Stimulated activated naive CD4-positive, alpha-beta T cell (primary cell): ENCODE results near the gene ITGA11.

Source experiments
- DNase-seq, 6 experiments: peaks; one replicate each; lab custom pipeline; 2025; lab: John Stamatoyannopoulos, UW

Gene ITGA11

DNA sequence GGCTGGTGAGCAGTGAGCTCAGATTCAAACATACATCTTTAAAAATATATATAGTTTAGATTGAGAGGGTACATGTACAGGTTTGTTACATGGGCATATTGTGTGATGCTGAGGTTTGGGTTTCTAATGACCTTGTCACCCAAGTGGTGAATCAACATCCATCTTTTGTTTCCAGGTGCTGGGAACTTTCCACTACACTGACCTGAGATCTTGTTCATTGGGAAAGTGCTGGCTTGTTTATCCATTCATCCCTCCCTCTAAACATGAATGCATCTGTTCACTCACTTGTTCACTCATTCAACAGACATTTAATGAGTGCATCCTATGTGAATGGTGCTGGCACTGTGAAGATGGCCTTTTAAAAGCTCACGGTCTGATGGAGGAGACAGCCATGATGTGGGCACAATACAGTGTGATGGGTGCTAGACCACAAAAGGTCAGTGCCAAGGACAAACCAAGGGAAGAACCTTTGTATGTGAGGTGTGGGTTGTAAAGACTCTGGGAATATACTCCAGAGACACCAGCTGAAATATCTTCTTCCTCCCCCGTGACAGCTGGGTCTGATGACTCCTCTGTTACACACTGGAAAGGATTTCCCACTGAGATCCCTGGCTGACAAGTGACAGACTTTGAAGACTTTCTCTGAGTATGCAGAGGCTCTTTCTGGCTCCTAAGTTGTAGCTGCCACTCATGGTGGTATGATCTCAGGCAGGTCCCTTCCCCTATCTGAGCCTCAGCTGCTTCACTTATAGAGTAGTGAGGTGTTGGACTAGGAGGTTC is 16.2 kb upstream of the ITGA11 start:
- DNase-seq: no peak

DNA sequence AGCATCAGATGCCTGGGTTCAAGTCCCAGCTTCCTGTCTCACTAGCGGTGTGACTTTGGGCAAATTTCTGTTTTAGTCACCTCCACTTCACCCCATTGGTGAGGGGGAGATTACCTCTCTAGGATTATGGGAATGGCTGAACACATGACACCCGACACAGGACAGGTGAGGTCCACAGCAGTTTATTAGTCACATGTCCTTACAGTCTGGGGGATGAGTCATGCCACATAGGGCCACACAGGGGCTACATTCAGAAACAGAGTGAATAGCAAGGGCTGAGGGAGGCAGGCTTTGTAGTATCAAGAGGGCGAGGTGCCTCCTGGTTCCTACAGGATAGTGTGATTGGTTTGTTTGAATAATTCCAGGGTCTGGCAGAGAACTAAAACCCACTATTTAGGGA is 15.2 kb upstream of the ITGA11 start:
- no peak for DNase-seq

DNA sequence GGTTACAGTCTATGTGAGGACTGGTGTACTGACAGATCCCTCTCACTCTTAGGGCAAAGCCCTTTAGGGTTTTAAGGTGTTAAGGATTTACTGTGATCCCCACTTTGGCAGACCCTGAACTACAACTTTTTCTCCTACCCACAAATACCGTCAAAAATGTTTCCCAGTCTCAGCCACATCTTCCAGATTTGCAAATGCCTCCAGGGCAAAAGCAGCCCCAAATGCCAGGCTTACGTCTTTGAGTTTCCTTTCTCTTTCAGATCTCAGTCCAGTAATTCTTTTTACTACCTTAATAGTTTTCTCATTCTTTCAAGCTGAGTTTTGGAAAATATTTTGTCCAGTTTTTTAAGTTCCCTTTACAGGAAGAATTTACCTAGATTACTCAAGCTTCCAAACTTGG is 13.4 kb upstream of the ITGA11 start:
- no peak for DNase-seq

DNA sequence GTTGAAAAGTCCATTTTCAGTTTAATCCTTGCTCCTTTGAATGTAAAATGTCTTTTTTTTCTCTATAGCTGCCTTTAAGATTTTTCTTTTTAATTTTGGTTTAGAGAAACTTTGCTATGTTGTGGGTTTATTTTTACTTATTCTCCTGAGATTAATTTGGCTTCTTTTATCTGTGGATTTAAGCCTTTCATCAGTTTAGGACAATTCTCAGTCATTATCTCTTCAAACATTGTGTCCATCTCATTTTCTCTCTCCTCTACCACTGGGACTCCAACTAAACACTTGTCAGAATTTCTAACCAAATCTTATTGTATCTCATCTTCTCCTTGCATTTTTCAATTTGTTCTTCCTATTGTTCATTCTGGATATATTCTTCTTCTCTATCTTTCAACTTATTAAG is 12.4 kb upstream of the ITGA11 start:
- no peak for DNase-seq

DNA sequence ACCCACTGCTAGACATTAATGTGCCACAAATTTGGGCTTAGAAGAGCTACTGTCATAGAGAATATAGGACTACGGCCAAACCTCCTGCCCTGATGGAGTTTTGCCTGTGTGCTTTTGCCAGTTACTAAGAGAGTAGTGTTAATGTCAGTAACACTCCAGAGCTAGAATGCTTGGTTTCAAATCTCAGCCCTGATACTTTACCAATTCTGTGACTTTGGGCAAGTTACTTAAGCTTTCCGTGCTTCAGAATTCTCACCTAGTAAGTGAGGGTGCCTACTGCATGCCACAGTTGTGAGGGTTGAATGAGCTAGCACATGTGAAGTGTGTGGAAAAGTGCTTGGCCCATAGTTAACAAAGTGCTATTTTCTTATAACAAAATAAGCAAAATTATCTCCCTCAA is 10.9 kb upstream of the ITGA11 start:
- DNase-seq: no peak

DNA sequence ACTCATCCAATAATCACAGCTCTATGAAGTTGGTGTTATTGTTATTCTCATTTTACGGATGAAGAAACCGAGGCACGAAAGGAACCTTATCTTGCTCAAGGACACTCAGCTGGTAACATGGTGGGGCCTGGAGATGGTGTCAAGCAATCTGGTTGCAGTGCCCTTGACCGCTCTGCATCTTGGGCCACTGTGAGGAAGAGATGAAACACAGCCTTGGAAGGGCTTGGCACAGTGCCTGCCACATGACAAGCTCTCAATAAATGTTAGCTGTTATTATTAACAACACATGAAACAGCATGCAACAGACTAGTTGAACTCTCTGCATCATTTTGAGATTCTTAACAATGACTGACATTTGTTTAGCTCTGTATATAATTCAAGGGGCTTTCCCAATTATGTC is 10.1 kb upstream of the ITGA11 start:
- no peak for DNase-seq

DNA sequence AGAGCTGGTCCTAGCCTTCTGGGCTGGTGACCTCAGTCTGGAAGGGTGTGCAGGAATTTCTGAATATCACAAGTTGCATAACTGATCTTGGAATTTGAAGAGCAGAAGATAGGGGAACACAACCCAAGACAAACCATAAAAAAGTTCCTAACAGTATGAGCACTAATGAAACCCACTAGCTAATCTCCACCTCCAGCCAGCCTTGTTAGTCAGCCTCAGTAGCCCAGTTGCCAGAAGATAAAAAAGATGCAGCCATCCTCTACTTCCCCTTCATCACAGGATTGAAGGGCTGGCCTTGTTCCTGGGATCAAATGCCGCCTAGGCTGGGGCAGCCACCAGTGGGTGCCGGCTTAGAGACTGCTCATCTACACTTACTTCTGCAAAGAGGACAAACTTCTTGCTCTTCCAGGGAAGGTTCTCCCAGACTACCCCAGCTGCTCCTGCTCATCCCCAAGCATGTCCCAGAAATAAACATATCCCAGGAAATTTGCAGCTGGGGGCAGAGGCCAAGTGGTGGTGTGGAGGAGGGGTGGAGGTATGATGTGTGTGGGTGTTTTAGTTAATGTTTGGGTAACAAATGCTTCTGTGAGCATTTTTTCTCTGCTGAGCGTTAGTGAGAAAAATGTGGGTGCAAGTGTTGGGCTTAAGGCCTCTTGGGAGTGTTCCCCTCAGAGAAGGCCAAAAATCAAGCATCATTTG is 9.2 kb upstream of the ITGA11 start:
- no peak for DNase-seq

DNA sequence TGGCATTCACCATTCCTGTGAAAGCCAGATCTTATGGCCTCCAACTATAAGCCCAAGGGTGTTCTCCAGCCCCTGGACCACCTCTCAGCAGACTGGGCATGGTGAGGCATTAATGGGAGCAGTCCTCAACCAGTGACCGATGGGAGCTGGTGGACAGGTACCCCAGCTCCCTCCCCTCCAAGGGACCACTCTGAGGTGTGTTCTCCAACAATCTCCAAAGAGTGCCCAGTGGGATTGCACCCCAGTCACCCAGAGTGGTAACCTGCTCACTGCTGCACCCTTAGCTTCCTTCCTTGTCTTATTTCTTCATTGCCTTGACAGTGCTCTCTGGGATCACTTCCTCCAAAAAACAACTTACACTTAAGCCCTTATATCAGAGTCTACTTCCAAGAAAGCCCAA is 8.2 kb upstream of the ITGA11 start:
- no peak for DNase-seq

DNA sequence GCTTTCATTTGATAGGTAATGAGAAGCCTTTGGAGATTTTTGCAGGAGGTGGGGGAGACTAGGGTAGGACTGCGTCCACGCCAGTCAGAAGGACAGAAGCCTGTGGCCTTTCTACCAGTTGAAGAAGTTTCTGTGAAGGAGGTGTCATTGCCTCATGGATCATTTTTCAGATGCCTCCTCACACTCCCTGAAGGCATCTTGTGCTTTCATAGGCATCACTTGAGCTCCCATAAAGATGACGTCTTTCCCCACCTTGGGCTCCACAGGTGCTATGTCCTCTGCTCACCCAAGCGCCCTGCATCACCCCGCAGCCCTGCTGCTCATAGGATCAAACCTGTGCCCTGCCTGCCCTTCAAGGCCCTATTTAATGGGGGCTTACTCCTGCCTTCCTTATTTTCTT is 7.5 kb upstream of the ITGA11 start:
- no peak for DNase-seq

DNA sequence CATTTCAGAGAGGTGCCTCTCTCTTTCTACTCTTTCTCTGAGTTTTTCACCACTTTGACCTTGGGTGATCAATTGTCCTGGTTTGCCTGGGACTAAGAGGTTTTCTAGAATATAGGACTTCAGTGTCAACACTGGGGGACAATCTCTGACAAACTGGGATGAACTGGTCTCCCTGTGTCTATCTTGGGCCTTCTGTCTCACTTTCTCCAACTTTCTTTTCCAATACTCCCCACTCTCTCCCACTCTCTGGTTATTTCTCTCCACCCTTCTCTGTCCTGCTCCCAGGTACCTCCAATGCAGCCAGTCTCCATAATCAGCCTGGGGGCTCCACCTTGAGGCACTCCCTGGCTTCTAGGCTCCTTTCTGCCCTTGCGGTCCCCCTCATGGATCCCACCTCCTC is 4.7 kb upstream of the ITGA11 start:
- DNase-seq: no peak

DNA sequence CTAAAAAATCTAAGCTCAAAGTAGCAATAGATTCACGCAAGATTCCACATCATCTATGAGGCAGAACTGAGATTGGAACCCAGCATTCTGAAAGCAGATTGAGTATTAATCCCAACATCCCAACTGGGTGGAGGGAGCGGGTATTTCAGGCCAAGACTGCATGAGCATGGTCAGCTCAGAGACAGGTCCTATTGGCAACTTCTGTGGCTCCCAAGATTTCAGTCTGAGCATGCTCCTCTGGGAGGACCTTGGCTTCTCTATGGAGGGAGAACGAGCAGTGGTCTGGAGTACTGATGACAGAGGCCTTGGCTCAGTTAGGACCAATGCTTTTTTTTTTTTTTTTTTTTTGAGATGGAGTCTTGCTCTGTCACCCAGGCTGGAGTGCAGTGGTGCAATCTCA is 4.0 kb upstream of the ITGA11 start:
- no peak for DNase-seq

DNA sequence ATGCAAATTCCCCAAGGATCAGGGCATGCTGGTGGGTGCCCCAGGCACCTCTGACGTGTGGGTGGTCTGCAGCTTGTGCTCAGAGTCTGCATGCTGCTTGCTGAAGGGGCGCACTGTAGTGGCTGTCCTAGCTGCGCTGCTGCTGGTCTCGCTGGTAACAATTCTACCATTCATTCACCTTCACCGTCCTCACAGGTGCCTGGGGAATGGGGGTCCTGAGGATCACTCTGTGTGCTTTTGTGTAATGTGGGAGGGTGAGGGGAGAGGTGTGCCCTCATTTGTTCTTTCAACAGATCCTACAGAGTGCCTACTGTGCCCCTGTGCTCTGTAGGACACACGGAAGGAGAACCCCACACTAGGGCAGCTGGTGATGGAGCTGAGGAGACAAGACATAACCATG is 2.1 kb upstream of the ITGA11 start:
- DNase-seq: no peak

DNA sequence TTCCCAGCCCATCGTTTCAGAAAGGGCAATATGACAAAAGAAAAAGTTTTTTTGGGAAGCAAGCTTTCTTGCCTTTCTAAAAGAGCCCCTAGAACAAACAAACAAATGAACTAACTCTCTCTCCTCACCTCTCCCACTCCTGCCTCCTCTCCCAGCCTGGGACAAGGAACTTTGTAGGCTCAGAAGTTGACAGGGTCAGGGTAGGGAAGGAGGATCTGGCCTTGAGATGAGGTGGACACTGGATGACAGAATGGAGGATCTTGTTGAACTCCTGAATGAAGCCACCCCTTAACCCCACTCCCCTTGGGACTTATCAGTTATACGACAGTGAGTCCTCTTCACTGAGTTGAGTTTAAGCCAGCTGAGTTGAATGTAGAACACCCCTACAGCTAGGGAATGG is 1.6 kb upstream of the ITGA11 start:
- DNase-seq: no peak

DNA sequence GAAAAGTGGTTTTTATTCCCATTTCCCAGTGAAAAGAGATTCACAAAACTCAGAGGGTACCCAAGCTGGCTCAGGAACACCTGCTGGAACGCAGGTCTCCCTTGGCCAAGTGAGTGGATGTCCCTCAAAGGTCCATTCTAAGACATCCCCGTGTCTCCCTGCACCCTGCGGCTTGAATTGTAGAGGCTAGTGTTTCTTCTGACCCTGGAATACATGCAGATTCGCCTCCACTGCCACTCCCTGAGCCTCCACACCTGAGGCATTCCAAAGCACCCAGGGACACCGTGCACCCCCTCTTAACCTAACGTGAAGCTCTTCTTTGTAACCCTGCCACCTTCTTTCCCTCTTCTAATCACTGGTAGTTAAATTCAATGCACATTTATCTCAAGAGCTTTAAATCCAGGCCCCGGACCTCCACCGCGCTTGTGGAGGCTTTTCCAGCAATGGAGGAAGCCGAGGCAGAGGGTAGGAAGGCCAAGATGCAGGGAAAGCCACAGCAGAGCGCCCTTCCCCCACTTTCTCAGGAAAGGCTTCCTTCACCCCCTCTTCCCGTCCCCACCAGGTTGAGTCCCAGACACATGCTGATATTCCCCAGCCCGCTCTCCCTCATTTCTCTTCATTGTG is 590 bp upstream of the ITGA11 start:
- no peak for DNase-seq

DNA sequence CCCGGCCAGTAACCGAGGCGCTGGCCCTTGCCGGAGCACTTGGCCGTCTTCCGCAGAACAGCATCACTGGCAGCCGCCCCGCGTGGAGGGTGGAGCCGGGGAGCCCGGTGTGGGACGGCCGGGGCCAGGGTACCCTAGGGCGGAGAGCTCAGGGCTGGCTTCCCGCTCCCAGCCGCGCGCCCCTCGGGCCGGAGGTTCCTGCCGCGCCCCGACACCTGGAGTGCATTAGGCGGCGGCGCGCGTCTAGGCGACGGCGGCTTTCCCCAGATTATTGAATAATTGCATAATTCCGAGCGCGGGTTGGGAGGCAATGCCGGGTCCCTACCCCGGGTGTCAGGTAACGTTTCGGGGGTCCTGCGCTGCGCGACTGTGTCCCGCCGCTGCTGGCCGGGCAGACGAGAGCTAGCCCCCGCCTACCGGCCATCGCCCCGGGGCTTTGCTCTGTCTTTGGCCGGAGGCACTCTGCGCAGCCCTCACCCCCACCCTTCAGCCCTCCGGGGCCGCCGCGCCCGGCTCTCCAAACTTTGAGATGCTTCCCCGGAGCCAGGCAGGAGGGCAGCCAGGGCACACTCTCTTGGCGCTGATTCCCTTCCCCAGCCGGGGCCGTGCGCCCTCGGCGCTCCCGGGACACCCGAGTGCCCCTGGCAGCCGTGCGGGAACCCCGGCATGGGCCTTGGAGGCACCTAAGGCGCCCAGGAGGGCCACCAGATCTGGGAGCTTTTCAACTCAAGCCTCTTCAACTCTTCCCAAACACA is 749 bp downstream of the ITGA11 start:
- DNase-seq: no peak

DNA sequence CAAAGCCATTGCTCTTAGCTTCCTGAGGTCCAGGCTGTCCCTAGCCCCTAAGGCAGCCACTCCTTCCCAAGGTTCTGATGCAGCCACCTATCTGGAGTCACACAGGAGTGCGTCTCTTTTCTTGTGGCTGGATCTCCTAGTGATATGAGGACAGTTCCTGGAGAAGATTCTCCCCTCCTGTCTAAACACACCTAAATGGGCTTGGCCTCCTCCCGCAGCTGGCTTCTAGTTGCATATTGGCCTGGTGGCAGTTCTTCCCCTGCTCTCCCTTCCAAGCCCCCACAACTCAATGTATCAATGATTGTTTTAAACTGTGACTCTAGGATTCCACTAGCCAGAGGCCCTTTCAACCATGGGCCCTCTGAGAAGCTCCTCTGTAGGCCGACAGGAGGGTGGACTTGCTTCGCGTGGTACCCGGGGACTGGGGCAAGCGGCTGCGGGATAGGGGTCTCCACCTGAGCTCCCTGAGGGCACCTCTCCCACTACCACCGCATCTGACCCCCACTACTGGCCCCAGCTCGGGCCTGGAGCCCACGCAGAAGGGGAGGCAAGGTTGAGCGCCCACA is 1.4 kb downstream of the ITGA11 start:
- no peak for DNase-seq

DNA sequence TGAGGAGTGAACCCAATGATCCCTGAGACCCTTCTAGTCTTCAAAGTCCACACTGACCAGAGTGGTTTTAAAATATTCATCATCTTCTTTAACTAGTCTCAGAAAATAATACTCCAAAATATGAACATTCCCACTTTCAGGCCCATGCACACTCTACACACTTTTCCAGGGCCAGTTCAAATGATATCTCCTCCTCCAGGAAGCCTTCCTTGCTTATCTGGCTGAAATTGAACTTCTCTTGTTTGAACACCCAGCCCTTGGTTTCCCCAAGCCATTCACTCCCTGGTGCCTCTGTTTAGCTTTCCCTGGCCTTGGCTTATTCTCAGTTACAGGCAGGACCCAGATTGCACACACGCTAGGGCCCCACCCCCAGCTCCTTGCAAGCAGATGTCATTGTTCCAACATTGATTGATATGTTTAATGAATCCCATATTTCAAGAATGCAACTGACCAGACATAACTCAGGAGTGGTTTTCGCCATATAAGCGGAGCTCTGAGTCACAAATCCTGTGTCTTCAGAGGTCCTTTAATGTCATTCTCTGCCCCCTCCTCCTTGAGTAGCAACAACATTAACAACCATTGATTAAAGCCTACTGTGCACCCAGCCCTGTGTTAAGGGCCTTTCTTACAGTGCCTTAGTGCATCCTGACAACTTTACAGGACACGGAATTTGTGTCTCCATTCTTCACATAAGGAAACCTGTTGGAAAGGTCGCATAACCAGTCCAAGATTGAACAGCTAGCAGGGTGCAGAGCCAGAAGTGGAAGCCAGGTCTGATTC is 2.1 kb downstream of the ITGA11 start:
- DNase-seq: no peak

DNA sequence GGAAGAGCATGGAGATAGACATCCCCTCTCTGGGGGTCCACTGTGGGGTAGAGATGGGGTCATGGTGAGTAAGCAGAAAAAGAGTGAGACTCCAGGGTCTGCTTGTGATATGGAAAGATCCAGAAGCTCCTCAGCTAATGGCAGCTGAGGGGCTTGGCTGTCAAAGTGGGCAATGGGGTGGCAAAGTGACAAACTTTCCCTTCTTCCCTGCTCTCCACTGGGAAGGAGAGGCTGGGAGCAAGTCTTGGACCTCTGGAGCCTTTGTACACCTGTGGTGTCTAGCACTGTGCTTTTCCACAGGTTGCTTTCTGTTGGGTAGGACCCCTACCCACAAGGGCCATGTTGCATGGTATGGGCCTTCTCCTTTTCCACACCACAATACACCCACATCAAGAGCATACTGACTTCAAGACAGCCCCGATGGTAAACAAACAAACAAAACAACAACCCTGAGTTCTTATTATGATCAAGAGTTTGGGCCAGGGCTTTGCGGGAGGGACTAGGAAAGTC is 3.5 kb downstream of the ITGA11 start:
- no peak for DNase-seq

DNA sequence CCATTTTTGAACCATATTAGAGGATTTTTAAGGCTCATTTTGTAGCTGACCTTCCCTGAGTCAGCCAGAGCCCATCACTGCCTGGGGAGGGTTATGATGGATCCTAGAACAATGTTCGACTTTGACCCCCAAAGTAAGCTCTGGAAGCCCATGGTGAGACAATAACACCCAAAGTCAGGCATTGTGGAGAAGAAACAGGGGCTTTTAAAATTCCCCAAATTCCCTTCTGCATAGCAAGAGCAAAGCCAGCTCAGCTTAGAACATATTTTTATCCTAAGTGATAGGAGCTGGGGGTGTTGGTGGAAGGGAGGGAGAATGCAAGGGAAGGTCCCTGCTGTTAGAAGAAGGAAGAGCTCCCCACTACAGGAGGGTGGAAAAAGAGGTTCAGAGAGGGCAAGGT is 4.0 kb downstream of the ITGA11 start:
- no peak for DNase-seq

DNA sequence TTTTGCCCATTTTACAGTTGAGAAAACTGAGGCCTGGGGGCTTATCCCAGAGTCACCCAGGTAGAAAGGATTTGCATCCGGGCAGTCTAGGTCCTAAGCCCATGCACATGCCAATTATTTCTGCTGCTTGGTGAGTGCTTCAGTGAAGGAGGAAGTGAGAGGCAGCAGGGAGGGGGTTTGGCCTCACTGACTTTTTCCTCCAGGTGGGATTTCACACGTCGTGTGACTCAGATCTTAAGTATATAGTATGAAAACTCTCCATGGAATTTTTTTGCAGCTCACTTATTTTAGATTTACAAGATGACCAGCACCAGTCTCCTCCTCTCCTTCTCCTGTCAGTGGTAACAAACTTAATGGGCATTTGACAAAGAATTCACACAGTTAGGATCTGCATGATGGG is 4.6 kb downstream of the ITGA11 start:
- DNase-seq: no peak

DNA sequence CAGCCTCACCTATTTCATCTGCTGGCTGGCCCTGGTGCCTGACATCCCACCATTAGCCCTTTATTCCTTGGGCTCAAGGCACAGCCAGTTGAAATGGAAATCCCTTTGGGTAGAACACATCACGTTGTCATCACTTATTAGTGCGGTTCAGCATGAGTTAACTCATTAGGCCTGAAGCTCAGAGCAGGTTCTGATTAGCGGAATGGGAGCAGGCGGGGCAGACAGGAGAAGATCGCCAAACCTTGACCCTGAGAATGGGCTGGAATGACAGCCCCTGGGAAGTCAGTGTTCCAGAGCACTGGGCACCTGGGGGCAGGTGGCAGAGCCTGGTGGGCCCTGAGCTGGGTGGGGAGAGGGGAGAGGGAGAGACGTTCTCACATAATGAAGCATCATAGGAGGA is 5.8 kb downstream of the ITGA11 start:
- DNase-seq: no peak
